Activated T-helper 2 cell treated with anti-CD3 and anti-CD28 coated beads, Interferon-gamma antibody, Interleukin-2, Interleukin-4, amounts not matched to agents 10 μg/mL and 5 μg/mL and 100 μg/mL, durations not matched to agents 14 hours and 24 hours and 36 hours (primary cell): ENCODE data around the gene CDH7. TPM values are rescaled to one million over a fixed set of nuclear protein-coding genes. Genes with fewer than 3 reads are reported as not detected.

Experiments
- DNase-seq: peaks from one replicate; pipeline ENCODE4 v3.0.0; 2021; ENCODE audit warnings: low spot score
- H3K27ac Mint-ChIP-seq: one replicate; pipeline ENCODE4 v1.8.0; 2021; ENCODE audit warnings: mixed read lengths
- H3K27me3 Mint-ChIP-seq: one replicate; pipeline ENCODE4 v1.8.0; 2021; ENCODE audit warnings: low read depth, mixed read lengths
- H3K36me3 Mint-ChIP-seq: one replicate; pipeline ENCODE4 v1.8.0; 2021; ENCODE audit warnings: low read depth, mixed read lengths
- H3K4me1 Mint-ChIP-seq: one replicate; pipeline ENCODE4 v1.8.0; 2021; ENCODE audit warnings: low read depth, mixed read lengths
- H3K4me3 Mint-ChIP-seq: one replicate; pipeline ENCODE4 v1.8.0; 2021; ENCODE audit warnings: low read depth, mild to moderate bottlenecking, moderate library complexity, mixed read lengths
- H3K9me3 Mint-ChIP-seq: one replicate; pipeline ENCODE4 v1.8.0; 2021; ENCODE audit warnings: mixed read lengths
- intact Hi-C: fragments of 100-400 bp; cut with micrococcal nuclease; formaldehyde crosslinking; loops from one replicate; pipeline ENCODE4 v1.15.1; 2023
- total RNA-seq: library from RNA; stranded (reverse); gene quantifications from 2 replicates; pipeline ENCODE4 v1.2.3, GENCODE V29; 2022

The CDH7 gene
- total RNA-seq, 1 donor from 2014 or later = not detected

DNA sequence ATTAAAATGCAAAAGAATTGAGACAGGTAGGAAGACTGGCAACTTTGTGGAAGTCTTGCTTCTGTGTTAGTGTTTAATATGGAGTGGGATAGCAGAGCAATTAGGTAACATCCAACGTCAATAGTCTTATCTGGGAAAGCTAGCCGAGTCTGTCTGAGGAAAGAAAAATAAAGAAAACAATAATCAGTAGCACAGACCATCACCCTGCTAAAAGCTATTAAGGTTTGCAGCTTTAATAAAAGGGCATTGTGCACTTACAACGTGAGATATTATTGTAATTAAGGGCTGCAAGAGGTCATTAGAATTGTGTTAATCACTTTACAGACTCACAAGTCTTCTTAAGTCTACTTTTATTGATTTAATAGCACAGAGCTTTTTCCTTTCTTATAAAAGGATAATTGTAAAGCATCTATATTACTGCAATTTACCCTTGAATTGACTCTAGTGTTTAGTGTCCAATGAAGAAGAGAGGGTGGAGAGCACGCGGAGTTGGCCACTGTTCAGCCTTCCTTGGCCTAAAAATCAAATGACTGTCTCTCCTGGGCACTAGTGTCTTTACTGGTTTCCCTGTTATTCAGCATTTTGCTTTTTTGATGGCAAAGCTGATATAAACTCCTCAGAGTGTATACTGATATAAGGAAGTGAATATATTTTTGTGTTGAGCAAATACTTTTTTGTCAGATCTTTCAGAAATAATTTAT, 2.0 kb downstream of the CDH7 start:
- DNase-seq = no peak
- Mint-ChIP-seq H3K27me3 (peaks cover 12% of the 10 kb centered on the region), H3K4me1 (no peaks in the 10 kb centered on the region), H3K9me3 (peaks cover 3% of the 10 kb centered on the region), H3K27ac (no peak overlapping the region), H3K4me3 (no peak overlapping the region), H3K36me3 (no peaks in the 10 kb centered on the region)
- intact Hi-C loops = no loop called here

DNA sequence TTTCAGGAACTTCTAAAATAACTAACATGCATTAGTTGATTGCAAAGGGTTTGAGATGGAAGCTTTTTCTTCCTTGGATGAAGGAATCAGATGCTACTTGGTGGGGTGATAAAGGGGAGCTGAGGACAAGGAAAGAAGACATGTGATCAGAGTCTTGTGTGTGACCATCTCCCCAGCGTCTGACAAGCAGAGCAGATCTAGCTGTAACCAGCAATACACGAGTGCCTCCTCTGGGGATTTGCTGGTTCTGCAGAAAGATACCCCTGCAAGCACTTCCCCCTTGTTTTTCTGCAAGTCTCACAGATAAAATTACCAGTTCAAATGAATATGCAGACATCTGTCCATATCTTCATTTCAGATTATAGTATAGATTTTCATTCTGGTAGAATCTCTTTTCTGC, 2.7 kb downstream of the CDH7 start:
- Mint-ChIP-seq H3K9me3 (peaks cover 3% of the 10 kb centered on the region), H3K27me3 (peaks cover 12% of the 10 kb centered on the region), H3K36me3 (no peaks in the 10 kb centered on the region), H3K4me3 (no peak overlapping the region), H3K4me1 (no peaks in the 10 kb centered on the region), H3K27ac (no peak overlapping the region)
- DNase-seq = no peak
- intact Hi-C loops = no loop called here

GRCh38 chr18:65754121-65754520, 3.3 kb downstream of the CDH7 start:
- intact Hi-C loops = no loop called here
- no peaks in the 10 kb centered on the region for H3K36me3 Mint-ChIP-seq
- peaks cover 12% of the 10 kb centered on the region for H3K27me3 Mint-ChIP-seq
- no peaks in the 10 kb centered on the region for H3K4me1 Mint-ChIP-seq
- H3K4me3 Mint-ChIP-seq = no peak overlapping the region
- H3K27ac Mint-ChIP-seq = no peak overlapping the region
- peaks cover 3% of the 10 kb centered on the region for H3K9me3 Mint-ChIP-seq
- DNase-seq = no peak

GRCh38 chr18:65755616-65756015, 4.8 kb downstream of the CDH7 start:
- DNase-seq = no peak
- Mint-ChIP-seq H3K9me3 (peaks cover 3% of the 10 kb centered on the region), H3K27ac (no peak overlapping the region), H3K36me3 (no peaks in the 10 kb centered on the region), H3K4me3 (no peak overlapping the region), H3K4me1 (no peaks in the 10 kb centered on the region), H3K27me3 (peaks cover 5% of the 10 kb centered on the region)
- intact Hi-C loops = no loop called here

GRCh38 chr18:65760457-65760856, 9.6 kb downstream of the CDH7 start:
- intact Hi-C loops = no loop called here
- Mint-ChIP-seq H3K4me1 (no peaks in the 10 kb centered on the region), H3K36me3 (no peaks in the 10 kb centered on the region), H3K4me3 (no peak overlapping the region), H3K9me3 (peaks cover 3% of the 10 kb centered on the region), H3K27me3 (no peaks in the 10 kb centered on the region), H3K27ac (no peak overlapping the region)
- no peak for DNase-seq

GRCh38 chr18:65761636-65762295, 11.0 kb downstream of the CDH7 start:
- DNase-seq = no peak
- no peaks in the 10 kb centered on the region for H3K36me3 Mint-ChIP-seq
- intact Hi-C loops = no loop called here
- peaks cover 2% of the 10 kb centered on the region for H3K9me3 Mint-ChIP-seq
- H3K27me3 Mint-ChIP-seq = no peaks in the 10 kb centered on the region
- no peak overlapping the region for H3K4me3 Mint-ChIP-seq
- no peaks in the 10 kb centered on the region for H3K4me1 Mint-ChIP-seq
- H3K27ac Mint-ChIP-seq = no peak overlapping the region

DNA sequence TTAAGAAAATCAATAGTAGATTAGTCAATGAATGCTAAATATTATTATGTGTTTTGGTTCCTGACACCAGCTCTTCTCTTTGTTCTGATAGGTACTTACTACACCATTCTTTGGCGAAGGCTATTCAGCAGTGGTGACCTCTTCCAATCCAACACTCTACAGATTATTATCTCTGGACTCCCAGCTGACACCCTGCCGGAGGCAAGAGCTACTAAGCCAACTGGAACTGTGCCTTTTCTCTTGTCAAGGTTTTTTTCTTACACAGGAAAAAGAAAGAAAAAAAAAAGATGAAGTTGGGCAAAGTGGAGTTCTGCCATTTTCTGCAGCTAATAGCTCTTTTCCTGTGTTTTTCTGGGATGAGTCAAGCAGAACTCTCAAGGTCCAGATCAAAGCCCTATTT, 11.7 kb downstream of the CDH7 start:
- intact Hi-C loops = no loop called here
- Mint-ChIP-seq H3K27ac (no peak overlapping the region), H3K36me3 (no peaks in the 10 kb centered on the region), H3K27me3 (no peaks in the 10 kb centered on the region), H3K4me1 (no peaks in the 10 kb centered on the region), H3K9me3 (peaks cover 4% of the 10 kb centered on the region), H3K4me3 (no peak overlapping the region)
- DNase-seq = no peak

- Mint-ChIP-seq H3K4me1 (no peaks in the 10 kb centered on the region), H3K36me3 (no peaks in the 10 kb centered on the region), H3K9me3 (peaks cover 10% of the 10 kb centered on the region), H3K4me3 (no peak overlapping the region), H3K27me3 (no peaks in the 10 kb centered on the region), H3K27ac (no peak overlapping the region)
- intact Hi-C loops = no loop called here
- no peak for DNase-seq
These were observed 16.6 kb downstream of the CDH7 start for GRCh38 chr18:65767406-65767805.

- DNase-seq = no peak
- H3K9me3 Mint-ChIP-seq = peaks cover 13% of the 10 kb centered on the region
- H3K36me3 Mint-ChIP-seq = no peaks in the 10 kb centered on the region
- H3K4me1 Mint-ChIP-seq = no peaks in the 10 kb centered on the region
- H3K27me3 Mint-ChIP-seq = no peaks in the 10 kb centered on the region
- H3K27ac Mint-ChIP-seq = no peak overlapping the region
- intact Hi-C loops = no loop called here
- no peak overlapping the region for H3K4me3 Mint-ChIP-seq
These were observed 17.4 kb downstream of the CDH7 start for GRCh38 chr18:65768120-65768778.

DNA sequence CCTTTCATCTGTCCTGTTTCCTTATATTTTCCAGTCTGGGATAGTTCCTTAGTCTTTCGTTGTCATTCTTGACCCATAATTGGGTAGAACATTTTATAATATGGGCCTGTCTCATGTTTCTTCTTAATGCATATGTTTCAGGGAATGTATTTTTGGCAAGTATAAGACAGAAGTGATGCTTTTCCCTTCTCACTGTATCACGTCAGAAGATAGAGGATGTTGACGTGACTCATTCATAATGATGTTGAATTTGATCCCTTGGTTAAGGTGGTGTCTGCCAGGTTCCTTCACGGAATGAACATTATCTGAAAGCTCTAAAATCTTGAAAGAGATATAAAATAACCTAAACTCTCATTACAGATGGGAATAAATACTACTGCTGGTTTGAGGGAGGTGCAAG, 18.8 kb downstream of the CDH7 start:
- H3K27ac Mint-ChIP-seq = no peak overlapping the region
- H3K27me3 Mint-ChIP-seq = no peaks in the 10 kb centered on the region
- no peak for DNase-seq
- no peak overlapping the region for H3K4me3 Mint-ChIP-seq
- no peaks in the 10 kb centered on the region for H3K4me1 Mint-ChIP-seq
- H3K9me3 Mint-ChIP-seq = peaks cover 18% of the 10 kb centered on the region
- intact Hi-C loops = no loop called here
- H3K36me3 Mint-ChIP-seq = no peaks in the 10 kb centered on the region

DNA sequence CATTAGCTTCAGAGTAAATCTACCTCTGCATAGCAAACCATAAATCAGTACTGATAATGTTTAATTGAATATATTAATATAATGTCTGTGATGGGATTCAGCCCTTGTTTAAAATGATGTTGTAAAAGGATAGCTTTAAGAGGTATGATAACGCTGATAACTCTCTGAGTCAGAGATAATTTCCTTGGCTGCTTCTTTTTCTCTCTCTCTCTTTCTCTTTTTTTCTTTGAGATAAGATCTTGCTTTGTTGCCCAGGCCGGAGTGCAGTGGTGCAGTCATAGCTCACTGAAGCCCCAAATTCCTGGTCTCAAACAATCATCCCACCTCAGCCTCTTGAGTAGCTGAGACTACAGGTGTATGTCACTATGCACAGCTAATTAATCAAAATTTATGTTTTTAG, 35.7 kb downstream of the CDH7 start:
- H3K27ac Mint-ChIP-seq = no peak overlapping the region
- H3K27me3 Mint-ChIP-seq = no peaks in the 10 kb centered on the region
- no peaks in the 10 kb centered on the region for H3K4me1 Mint-ChIP-seq
- intact Hi-C loops = no loop called here
- H3K36me3 Mint-ChIP-seq = no peaks in the 10 kb centered on the region
- no peak overlapping the region for H3K4me3 Mint-ChIP-seq
- DNase-seq = no peak
- peaks cover 9% of the 10 kb centered on the region for H3K9me3 Mint-ChIP-seq

DNA sequence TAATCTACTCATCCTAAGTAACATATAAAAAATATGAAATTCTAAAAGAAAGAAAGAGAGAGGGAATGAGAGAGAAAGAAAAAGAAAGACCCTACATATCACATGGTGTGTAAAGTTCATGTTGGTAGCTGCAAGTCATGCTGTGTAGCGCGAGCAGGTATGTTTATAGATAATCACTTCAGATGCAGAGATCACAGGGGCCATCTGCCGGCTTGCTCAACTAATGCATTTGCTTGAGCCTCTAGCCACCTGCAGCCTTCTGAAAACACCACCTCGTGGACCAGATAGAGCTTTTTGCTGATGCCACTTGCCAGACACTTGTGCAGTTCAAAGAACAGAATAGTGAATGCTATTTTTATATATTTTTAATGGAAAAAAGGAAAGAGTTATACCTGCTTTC, 37.6 kb downstream of the CDH7 start:
- H3K9me3 Mint-ChIP-seq = peaks cover 8% of the 10 kb centered on the region
- H3K36me3 Mint-ChIP-seq = no peaks in the 10 kb centered on the region
- H3K4me3 Mint-ChIP-seq = no peak overlapping the region
- intact Hi-C loops = no loop called here
- no peaks in the 10 kb centered on the region for H3K27me3 Mint-ChIP-seq
- no peaks in the 10 kb centered on the region for H3K4me1 Mint-ChIP-seq
- DNase-seq = no peak
- H3K27ac Mint-ChIP-seq = no peak overlapping the region

- Mint-ChIP-seq H3K9me3 (peaks cover 17% of the 10 kb centered on the region), H3K27me3 (no peaks in the 10 kb centered on the region), H3K36me3 (no peaks in the 10 kb centered on the region), H3K4me1 (no peaks in the 10 kb centered on the region), H3K27ac (no peak overlapping the region), H3K4me3 (no peak overlapping the region)
- intact Hi-C loops = no loop called here
- DNase-seq = no peak
These were observed 39.8 kb downstream of the CDH7 start for GRCh38 chr18:65790604-65791003.
